ENCODE measurements around the gene CCDC38.

- TF ChIP-seq EP300 (IDR thresholded peaks at IDR 0.05), result no peak
- TF ChIP-seq CTCF (IDR thresholded peaks at IDR 0.05), result no peak
- no peak for TF ChIP-seq POLR2A (IDR thresholded peaks at IDR 0.05; ENCODE audit: low read depth)
Observed at GRCh38 chr12:95966287-95966870, 24.0 kb upstream of the CCDC38 start.
